ENCODE measurements around the gene PPCDC. TPM values are rescaled to one million over a fixed set of nuclear protein-coding genes. Genes with fewer than 3 reads are reported as not detected.
A peak's percentile ranks its signal among the peaks of the same experiment; 100 is the strongest.

Gene PPCDC
- total and polyA plus RNA-seq, 8 donors = 7.9 to 21.3 (median 10.1) TPM

DNA sequence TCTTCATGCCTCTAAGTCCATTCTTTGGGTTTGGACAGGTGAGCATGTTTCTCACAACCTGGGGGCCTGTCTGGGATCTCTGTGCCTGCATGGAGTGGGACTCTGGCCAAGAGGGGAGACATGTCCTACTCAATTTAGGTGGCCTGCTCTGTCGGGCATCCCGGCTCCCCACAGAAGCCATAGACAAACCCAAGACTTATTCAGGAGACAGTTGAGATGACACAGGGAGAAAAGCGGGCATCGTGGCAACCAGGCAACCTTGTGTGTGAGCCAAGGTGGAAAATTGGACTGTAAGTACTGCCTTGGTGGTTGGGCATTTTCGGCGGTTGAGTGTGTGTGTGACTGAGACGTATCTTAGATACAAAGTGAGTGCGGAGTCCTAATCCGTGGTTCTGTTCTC lies 40.5 kb downstream of the PPCDC start:
- WGBS, 2 donors = 94 to 96% methylated on average over 9 of the region's 9 CpGs
- H3K36me3 ChIP-seq = no peaks in the 10 kb centered on the region
- no peak for FAIRE-seq
- no peaks in the 10 kb centered on the region for H3K9me3 ChIP-seq
- DNase-seq = peak in 2 of 6 donors; percentile 5 to 12
- H3K4me1 ChIP-seq = peaks cover 0 to 11% (median 0%) of the 10 kb centered on the region in 3 donors
- H3K4me3 ChIP-seq = no peak overlapping the region
- TF ChIP-seq, protein P1, sequence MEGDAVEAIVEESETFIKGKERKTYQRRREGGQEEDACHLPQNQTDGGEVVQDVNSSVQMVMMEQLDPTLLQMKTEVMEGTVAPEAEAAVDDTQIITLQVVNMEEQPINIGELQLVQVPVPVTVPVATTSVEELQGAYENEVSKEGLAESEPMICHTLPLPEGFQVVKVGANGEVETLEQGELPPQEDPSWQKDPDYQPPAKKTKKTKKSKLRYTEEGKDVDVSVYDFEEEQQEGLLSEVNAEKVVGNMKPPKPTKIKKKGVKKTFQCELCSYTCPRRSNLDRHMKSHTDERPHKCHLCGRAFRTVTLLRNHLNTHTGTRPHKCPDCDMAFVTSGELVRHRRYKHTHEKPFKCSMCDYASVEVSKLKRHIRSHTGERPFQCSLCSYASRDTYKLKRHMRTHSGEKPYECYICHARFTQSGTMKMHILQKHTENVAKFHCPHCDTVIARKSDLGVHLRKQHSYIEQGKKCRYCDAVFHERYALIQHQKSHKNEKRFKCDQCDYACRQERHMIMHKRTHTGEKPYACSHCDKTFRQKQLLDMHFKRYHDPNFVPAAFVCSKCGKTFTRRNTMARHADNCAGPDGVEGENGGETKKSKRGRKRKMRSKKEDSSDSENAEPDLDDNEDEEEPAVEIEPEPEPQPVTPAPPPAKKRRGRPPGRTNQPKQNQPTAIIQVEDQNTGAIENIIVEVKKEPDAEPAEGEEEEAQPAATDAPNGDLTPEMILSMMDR (IDR thresholded peaks at IDR 0.05) = no peak
- H3K27ac ChIP-seq = no peak overlapping the region
- intact Hi-C loops (cut with DNase I) = no loop called here
- H3K27me3 ChIP-seq = no peaks in the 10 kb centered on the region
- no peak for ATAC-seq

DNA sequence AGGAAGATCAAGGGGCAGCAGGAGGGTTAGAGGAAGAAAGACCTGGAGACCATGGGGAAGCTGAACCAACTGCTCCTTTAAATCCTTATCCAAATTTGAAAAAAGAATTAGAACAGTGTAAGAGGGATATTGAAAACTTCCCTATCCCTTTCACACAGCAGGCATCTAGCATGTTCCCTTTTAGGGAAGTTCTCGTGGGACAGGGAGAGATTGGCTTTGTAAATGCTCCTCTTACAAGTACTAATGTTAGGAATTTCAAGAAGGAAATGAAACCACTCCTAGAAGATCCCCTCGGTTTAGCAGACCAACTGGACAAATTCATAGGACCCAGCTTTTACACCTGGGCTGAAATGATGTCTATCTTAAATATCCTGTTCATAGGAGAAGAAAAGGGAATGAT lies 41.5 kb downstream of the PPCDC start:
- TF ChIP-seq, protein P1 (IDR thresholded peaks at IDR 0.05) = no peak
- Histone ChIP-seq H3K36me3 (no peaks in the 10 kb centered on the region), H3K4me3 (no peak overlapping the region), H3K9me3 (no peaks in the 10 kb centered on the region), H3K4me1 (peaks cover 0 to 11% (median 0%) of the 10 kb centered on the region in 3 donors), H3K27me3 (no peaks in the 10 kb centered on the region), H3K27ac (peak overlapping the region in 3 of 4 donors; percentile 49 to 67 (median 58))
- WGBS, 2 donors = 57 to 74% methylated on average over 2 of the region's 2 CpGs
- DNase-seq = no peak
- no peak for FAIRE-seq
- ATAC-seq = no peak
- intact Hi-C loops (cut with DNase I) = no loop called here

DNA sequence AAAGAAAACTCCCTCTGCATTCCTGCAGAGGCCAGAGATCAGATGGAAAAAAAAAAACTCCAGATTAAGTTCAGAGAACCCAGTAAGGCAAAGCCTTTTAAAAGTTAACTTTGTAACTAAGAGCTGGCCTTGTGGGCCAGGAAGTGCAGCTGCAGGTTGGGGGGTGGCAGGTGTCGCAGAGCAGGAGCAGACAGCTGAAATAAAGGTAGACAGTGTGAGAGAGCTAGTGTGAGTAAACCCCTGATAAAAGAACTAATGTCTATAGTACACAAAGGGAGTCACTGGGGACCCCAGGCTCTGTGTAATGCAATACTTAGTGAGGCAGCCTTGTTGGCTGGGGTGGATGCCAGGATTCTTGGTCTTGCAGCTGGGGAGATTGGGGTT lies 42.1 kb downstream of the PPCDC start:
- intact Hi-C loops (cut with DNase I) = no loop called here
- H3K4me3 ChIP-seq = no peak overlapping the region
- peak overlapping the region in 3 of 4 donors; percentile 49 to 67 (median 58) for H3K27ac ChIP-seq
- H3K27me3 ChIP-seq = no peaks in the 10 kb centered on the region
- no peak for FAIRE-seq
- peaks cover 0 to 11% (median 0%) of the 10 kb centered on the region in 3 donors for H3K4me1 ChIP-seq
- no peaks in the 10 kb centered on the region for H3K36me3 ChIP-seq
- peak; percentile 17 to 66 (median 48) for ATAC-seq
- TF ChIP-seq, protein P1 (IDR thresholded peaks at IDR 0.05) = no peak
- DNase-seq = peak in 1 of 6 donors; percentile 17
- H3K9me3 ChIP-seq = no peaks in the 10 kb centered on the region
- WGBS, 2 donors = 31 to 46% methylated on average over 1 of the region's 1 CpG

DNA sequence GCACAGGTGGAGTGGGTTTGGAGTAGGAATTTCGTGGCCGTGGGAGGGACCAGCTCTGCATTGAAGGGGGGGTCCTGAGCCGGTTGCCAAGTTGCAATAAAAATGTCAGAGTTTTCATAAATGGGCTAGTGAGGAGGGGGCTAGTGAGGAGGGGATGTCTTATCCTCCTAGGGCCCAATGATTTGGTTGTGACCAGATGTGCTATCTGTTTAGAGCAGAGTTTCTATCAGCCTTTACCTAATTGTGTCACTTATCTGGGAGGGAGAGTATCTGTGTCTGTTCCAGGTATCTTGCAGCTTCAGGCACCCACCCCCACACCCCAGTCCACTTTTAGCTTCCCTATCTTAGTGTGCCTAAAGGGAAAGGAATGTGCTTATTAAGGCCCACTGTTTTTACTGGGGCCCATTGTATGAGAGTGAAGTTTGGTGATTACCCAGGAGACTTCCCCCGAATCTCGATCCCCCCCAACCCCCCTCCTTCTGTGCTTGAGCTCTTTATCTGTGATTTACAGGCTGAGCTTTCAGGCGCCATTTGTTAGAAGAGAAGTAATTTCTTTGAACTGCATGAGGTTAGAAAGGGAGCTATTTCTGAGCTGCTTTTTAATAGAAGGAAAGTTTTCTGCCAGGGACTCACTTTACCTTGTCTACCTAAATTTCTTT lies 42.6 kb downstream of the PPCDC start:
- Histone ChIP-seq H3K9me3 (no peaks in the 10 kb centered on the region), H3K4me3 (no peak overlapping the region), H3K27ac (peak overlapping the region in 3 of 4 donors; percentile 49 to 67 (median 58)), H3K27me3 (no peaks in the 10 kb centered on the region), H3K4me1 (peaks cover 0 to 11% (median 0%) of the 10 kb centered on the region in 3 donors), H3K36me3 (no peaks in the 10 kb centered on the region)
- TF ChIP-seq, protein P1 (IDR thresholded peaks at IDR 0.05) = no peak
- FAIRE-seq (no peak), DNase-seq (no peak), ATAC-seq (peak in 3 of 4 donors; percentile 14 to 50 (median 29))
- intact Hi-C loops (cut with DNase I) = no loop called here
- 49 to 51% methylated on average over 6 of the region's 6 CpGs for WGBS, 2 donors

Measured in pancreas (tissue), 10 donors.